A549 (cell line): ENCODE data around the gene COPS6. TPM values are rescaled to one million over a fixed set of nuclear protein-coding genes. Genes with fewer than 3 reads are reported as not detected.

Experiments
- ATAC-seq, 2 experiments: fragments of 200-7000 bp in 1 of 2; fragments of >200 bp in 1 of 2; cut with Nextera tagmentation in 1 of 2; cut with Tn5 transposase in 1 of 2; 3 replicates each; pipeline versions ENCODE4 v1.8.0 to v1.9.1; 2018 to 2020; ENCODE audit warnings: mild to moderate bottlenecking in 1 of 2, moderate library complexity in 1 of 2
- CTCF ChIA-PET: fragments of 300-600 bp; sonication (Branson Sonifier 250); formaldehyde crosslinking; extraction: SDS; loops from one replicate; lab custom pipeline; 2021; ENCODE audit warnings: antibody characterized with exemption, inconsistent platforms; lab: Yijun Ruan, JAX
- POLR2A ChIA-PET: fragments of 350-600 bp; formaldehyde crosslinking; extraction: SDS; loops from one replicate; lab custom pipeline; 2021; ENCODE audit warnings: antibody characterized with exemption, inconsistent platforms; lab: Yijun Ruan, JAX
- DNase-seq, 2 experiments: peaks; one replicate each; pipeline versions ENCODE4 v3.0.0 to v3.0.0-alpha.2; 2011 to 2016; ENCODE audit warnings: low read depth in 1 of 2, low spot score in 1 of 2
- FAIRE-seq: peaks from 2 replicates; lab custom pipeline; 2011; peaks lifted over from hg19 to GRCh38; lab: Jason Lieb, UNC
- H3K27ac ChIP-seq, 2 experiments: fragments of >200 bp; sonication (Bioruptor Twin); formaldehyde crosslinking; 3 replicates each; pipeline ENCODE4 v1.5.1; 2016 to 2017
- H3K4me1 ChIP-seq: fragments of >200 bp; sonication (Bioruptor Twin); formaldehyde crosslinking; 3 replicates; pipeline ENCODE4 v1.6.1; 2016
- H3K4me2 ChIP-seq: fragments of >200 bp; sonication (Bioruptor Twin); formaldehyde crosslinking; 3 replicates; pipeline ENCODE4 v1.6.1; 2016
- H3K4me3 ChIP-seq: fragments of >200 bp; sonication (Bioruptor Twin); formaldehyde crosslinking; 3 replicates; pipeline ENCODE4 v1.5.1; 2016
- H3K9me3 ChIP-seq: fragments of >200 bp; sonication (Bioruptor Twin); formaldehyde crosslinking; 3 replicates; pipeline ENCODE4 v1.6.1; 2016
- CBX8 ChIP-seq: fragments of 200-600 bp; sonication (generic); IDR thresholded peaks from 2 replicates; pipeline ENCODE4 v1.6.1; 2016
- CHD2 ChIP-seq: fragments of 150-350 bp; IDR thresholded peaks from 2 replicates; pipeline ENCODE4 v1.6.1; 2014; ENCODE audit warnings: low read length; ENCODE audit not compliant: partially characterized antibody
- CHD4 ChIP-seq: fragments of 200-600 bp; sonication (generic); IDR thresholded peaks from 2 replicates; pipeline ENCODE4 v1.6.1; 2016; ENCODE audit warnings: antibody characterized with exemption, mild to moderate bottlenecking, borderline replicate concordance
- E2F6 ChIP-seq: IDR thresholded peaks from 2 replicates; pipeline ENCODE4 v1.6.1; 2012; ENCODE audit warnings: low read depth, borderline replicate concordance
- EHF ChIP-seq: fragments of 250-450 bp; sonication (Bioruptor Pico); IDR thresholded peaks from 2 replicates; pipeline ENCODE4 v1.5.0; 2020; ENCODE audit warnings: mild to moderate bottlenecking
- FOSL2 ChIP-seq, 2 experiments: fragments of 450-650 bp in 1 of 2; fragments of >200 bp in 1 of 2; sonication (Bioruptor Twin) in 1 of 2; formaldehyde crosslinking; IDR thresholded peaks; 2 replicates each; pipeline versions ENCODE4 v1.5.0 to v1.6.1; 2016 to 2020; ENCODE audit warnings: mild to moderate bottlenecking in 1 of 2, moderate library complexity in 1 of 2
- FOXS1 ChIP-seq: fragments of 250-450 bp; sonication (Bioruptor Pico); IDR thresholded peaks from 2 replicates; pipeline ENCODE4 v1.5.0; 2020; ENCODE audit warnings: mild to moderate bottlenecking, moderate library complexity
- HDAC2 ChIP-seq: fragments of 200-600 bp; sonication (generic); IDR thresholded peaks from 2 replicates; pipeline ENCODE4 v1.6.1; 2016
- HMGXB4 ChIP-seq: fragments of 250-450 bp; sonication (Bioruptor Pico); IDR thresholded peaks from 2 replicates; pipeline ENCODE4 v1.5.0; 2021; ENCODE audit warnings: mild to moderate bottlenecking, moderate library complexity, borderline replicate concordance
- HOXA7 ChIP-seq: fragments of 250-450 bp; sonication (Bioruptor Pico); IDR thresholded peaks from 2 replicates; pipeline ENCODE4 v1.5.0; 2020; ENCODE audit warnings: mild to moderate bottlenecking, moderate library complexity
- JUN ChIP-seq, 2 experiments: fragments of >200 bp; sonication (Bioruptor Twin); formaldehyde crosslinking; IDR thresholded peaks; 2 replicates in 1 of 2; 3 replicates in 1 of 2; pipeline ENCODE4 v1.6.1; 2016 to 2017
- PBX3 ChIP-seq: IDR thresholded peaks from 2 replicates; pipeline ENCODE4 v1.6.1; 2012
- SREBF2 ChIP-seq: fragments of 450-650 bp; IDR thresholded peaks from 2 replicates; pipeline ENCODE4 v1.6.1; 2014; ENCODE audit warnings: mild to moderate bottlenecking, moderate library complexity
- TFCP2L1 ChIP-seq: fragments of 250-450 bp; sonication (Bioruptor Pico); IDR thresholded peaks from 2 replicates; pipeline ENCODE4 v1.5.0; 2021; ENCODE audit warnings: mild to moderate bottlenecking
- ZFP36 ChIP-seq: fragments of 450-650 bp; IDR thresholded peaks from 2 replicates; pipeline ENCODE4 v1.6.1; 2014; ENCODE audit warnings: borderline replicate concordance; ENCODE audit not compliant: partially characterized antibody
- WGBS: methylation state at CpG from one replicate; pipeline ENCODE4 v1.1.6; 2017; ENCODE audit errors: missing lambda C conversion rate; 5-methylcytosine and 5-hydroxymethylcytosine counted together
- polyA plus RNA-seq, 4 experiments: library from polyadenylated mRNA; depleted of rRNA in 3 of 4; stranded (reverse); fragments of >200 nt; fragmentation: RNase III in 1 of 4; extraction: RNeasy Plus Mini Kit Qiagen cat#74134 plus additional on column Dnase treatment in 1 of 4; gene quantifications; 2 replicates in 3 of 4; 3 replicates in 1 of 4; pipeline ENCODE4 v1.2.3, GENCODE V29; 2011 to 2017
- TF ChIP-seq, protein P1 (sequence below): fragments of >200 bp; sonication (Bioruptor Twin); formaldehyde crosslinking; IDR thresholded peaks from 3 replicates; pipeline ENCODE4 v1.6.1; 2016
- TF ChIP-seq, protein P2 (sequence below): fragments of 150-350 bp; IDR thresholded peaks from 2 replicates; pipeline ENCODE4 v1.6.1; 2014; ENCODE audit warnings: low read depth, mild to moderate bottlenecking, low read length

The COPS6 gene
- polyA plus RNA-seq, 2 of the 4 experiments (the other 2 are of a cell fraction): 192 to 219 TPM

DNA sequence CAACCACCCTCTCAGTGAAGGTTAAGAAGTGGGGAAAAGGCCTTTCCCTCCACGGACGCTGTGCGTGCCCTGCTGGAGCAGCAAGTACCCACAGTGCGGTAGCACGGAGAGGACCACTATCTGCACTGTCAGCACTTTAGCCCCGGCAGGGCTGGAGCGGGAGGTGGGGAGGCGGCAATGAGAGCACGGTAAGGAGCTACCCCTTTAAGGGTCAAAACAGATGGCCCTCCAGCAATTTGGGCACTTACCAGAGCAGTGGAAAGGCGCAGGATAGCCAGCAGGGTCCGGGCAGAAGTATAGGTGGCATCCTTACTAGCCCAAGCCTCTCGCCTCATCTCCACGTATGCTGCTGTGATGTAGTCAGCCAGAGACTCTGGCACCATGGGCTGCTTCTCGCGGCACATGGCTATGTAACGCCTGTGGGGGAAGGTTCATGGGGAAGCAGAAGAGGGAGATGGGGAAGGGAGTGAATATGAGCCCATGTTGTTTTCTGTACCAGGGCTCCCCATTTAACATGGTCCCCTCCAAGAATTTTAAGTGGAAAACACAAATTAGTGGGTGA, 5.2 kb downstream of the COPS6 start (continued):
- TF ChIP-seq FOSL2 (IDR thresholded peaks at IDR 0.05) (no peak), FOSL2 (CRISPR knock-in tag; IDR thresholded peaks at IDR 0.05) (no peak), TFCP2L1 (CRISPR knock-in tag) (peak; percentile 81; the same call in 1 of the 2 replicates)

- peaks cover 11% of the 10 kb centered on the region; the same call in 2 of the 3 replicates for H3K4me1 ChIP-seq
- ATAC-seq: no peak
- 90% methylated on average over 9 of the region's 9 CpGs for WGBS
- FAIRE-seq: no peak
- ChIA-PET POLR2A (interaction anchor here (0.7 kb wide), 1 partner anchor 37 kb away, joined by 3 read pairs; no protein-coding TSS in a partner anchor), CTCF (interaction anchor here (0.7 to 1.7 kb wide), 2 partner anchors 13 to 312 kb away, joined by 3 to 6 read pairs; no protein-coding TSS in a partner anchor)
- TF ChIP-seq EHF (CRISPR knock-in tag): no peak
- TF ChIP-seq, protein P1, sequence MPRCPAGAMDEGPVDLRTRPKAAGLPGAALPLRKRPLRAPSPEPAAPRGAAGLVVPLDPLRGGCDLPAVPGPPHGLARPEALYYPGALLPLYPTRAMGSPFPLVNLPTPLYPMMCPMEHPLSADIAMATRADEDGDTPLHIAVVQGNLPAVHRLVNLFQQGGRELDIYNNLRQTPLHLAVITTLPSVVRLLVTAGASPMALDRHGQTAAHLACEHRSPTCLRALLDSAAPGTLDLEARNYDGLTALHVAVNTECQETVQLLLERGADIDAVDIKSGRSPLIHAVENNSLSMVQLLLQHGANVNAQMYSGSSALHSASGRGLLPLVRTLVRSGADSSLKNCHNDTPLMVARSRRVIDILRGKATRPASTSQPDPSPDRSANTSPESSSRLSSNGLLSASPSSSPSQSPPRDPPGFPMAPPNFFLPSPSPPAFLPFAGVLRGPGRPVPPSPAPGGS: no peak
- no peak for TF ChIP-seq HMGXB4
- no peak for TF ChIP-seq CHD4
- TF ChIP-seq PBX3: no peak
- no peak for TF ChIP-seq JUN (IDR thresholded peaks at IDR 0.05)
- TF ChIP-seq, protein P2, sequence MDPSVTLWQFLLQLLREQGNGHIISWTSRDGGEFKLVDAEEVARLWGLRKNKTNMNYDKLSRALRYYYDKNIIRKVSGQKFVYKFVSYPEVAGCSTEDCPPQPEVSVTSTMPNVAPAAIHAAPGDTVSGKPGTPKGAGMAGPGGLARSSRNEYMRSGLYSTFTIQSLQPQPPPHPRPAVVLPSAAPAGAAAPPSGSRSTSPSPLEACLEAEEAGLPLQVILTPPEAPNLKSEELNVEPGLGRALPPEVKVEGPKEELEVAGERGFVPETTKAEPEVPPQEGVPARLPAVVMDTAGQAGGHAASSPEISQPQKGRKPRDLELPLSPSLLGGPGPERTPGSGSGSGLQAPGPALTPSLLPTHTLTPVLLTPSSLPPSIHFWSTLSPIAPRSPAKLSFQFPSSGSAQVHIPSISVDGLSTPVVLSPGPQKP: no peak
- H3K4me2 ChIP-seq: no peak overlapping the region
- no peak for DNase-seq
- H3K9me3 ChIP-seq: no peaks in the 10 kb centered on the region
- H3K4me3 ChIP-seq: no peak overlapping the region
- no peak overlapping the region for H3K27ac ChIP-seq
These were observed 6.5 kb downstream of the COPS6 start for GRCh38 chr7:100095289-100095688.

DNA sequence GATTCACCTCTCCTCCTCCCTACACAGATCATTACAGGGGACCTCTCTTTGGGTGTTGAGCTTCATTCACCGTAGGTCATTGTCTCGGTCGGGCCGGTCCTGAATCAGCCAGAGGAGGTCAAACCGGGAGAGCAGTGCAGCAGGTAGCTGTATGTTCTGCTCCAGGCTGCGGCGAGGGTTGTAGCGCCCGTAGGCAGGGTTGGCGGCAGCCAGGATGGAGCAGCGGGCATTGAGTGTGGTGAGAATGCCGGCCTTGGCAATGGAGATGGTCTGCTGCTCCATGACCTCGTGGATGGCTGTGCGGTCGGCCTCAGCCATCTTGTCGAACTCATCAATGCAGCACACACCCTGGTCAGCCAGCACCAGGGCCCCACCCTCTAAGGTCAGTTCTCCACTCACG, 6.9 kb downstream of the COPS6 start:
- Histone ChIP-seq H3K4me2 (no peak overlapping the region), H3K4me1 (peaks cover 10% of the 10 kb centered on the region; the same call in 2 of the 3 replicates), H3K4me3 (no peak overlapping the region), H3K9me3 (no peaks in the 10 kb centered on the region), H3K27ac (no peak overlapping the region)
- 95% methylated on average over 17 of the region's 17 CpGs for WGBS
- TF ChIP-seq E2F6: no peak
- TF ChIP-seq FOXS1 (CRISPR knock-in tag): no peak
- no peak for TF ChIP-seq CHD2
- TF ChIP-seq SREBF2: no peak
- no peak for TF ChIP-seq ZFP36
- TF ChIP-seq HOXA7 (CRISPR knock-in tag): no peak
- no peak for TF ChIP-seq CBX8
- no peak for TF ChIP-seq HDAC2
- POLR2A ChIA-PET: interaction anchor here (0.7 kb wide), 1 partner anchor 37 kb away, joined by 3 read pairs; no protein-coding TSS in a partner anchor
- ATAC-seq (no peak), DNase-seq (no peak), FAIRE-seq (no peak)
- CTCF ChIA-PET: interaction anchor here (1.7 kb wide), 1 partner anchor 13 kb away, joined by 6 read pairs; no protein-coding TSS in a partner anchor
